Stimulated activated CD8-positive, alpha-beta memory T cell treated with anti-CD3 and anti-CD28 coated beads, Interleukin-4, amount 100 ng/mL, for 4 hours (primary cell): Measurements from ENCODE around the gene MICU1.
A peak's percentile ranks its signal among the peaks of the same experiment; 100 is the strongest.
"Not testable (repeated sequence)": the region's sequence is repeated elsewhere in the genome, so short reads cannot be mapped to it uniquely, and the experiment has no call there.

Experiments
- DNase-seq, 2 donors: peaks; one replicate each; pipeline ENCODE4 v3.0.0-alpha.2; 2020; ENCODE audit warnings: low read depth in 2 of 2, low spot score in 1 of 2

The MICU1 gene

DNA sequence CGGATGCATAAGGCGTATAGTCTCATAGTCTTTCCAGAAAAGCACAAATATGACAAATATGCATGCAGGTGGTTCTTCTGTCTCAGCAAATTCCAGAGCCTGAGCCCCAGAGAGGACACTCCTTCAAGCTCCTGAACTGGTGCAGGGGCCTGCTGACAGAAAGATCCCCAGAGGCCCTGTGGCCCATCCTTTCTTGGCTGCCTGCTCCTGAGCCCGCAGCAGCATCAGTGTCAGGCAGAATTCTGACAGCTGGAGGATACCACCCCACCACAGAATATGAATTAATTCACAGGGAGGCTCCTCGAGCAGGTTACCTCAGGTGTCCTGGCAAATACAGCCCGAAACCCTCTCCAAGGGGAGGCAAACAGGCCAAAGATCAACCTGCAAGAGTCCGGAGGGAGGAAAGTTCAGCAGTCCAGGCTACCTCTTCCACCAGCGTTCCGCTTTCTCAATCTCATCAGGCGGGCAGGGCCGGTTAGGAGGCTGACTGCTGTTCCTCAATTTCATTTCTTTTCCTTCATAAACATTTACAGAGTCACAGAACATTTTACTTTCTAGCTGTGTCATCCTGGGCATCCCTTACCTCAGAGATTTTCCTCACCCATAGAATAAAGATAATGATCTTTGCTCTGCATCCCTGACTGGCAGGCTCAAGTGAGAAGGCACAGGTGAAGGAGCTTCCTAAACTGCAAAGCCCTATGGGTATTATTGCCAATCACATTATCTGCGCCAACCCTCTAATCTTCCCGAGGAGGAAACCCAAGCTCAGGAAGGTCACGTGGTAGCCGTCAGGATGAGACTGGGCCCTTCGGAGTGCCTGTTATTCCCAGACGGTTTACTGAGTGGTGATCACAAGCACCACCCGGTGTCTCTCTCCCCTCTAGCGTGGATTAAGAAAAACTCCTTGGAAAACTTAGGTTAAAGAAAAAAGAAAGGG is 272.6 kb downstream of the MICU1 start:
- DNase-seq = no peak

DNA sequence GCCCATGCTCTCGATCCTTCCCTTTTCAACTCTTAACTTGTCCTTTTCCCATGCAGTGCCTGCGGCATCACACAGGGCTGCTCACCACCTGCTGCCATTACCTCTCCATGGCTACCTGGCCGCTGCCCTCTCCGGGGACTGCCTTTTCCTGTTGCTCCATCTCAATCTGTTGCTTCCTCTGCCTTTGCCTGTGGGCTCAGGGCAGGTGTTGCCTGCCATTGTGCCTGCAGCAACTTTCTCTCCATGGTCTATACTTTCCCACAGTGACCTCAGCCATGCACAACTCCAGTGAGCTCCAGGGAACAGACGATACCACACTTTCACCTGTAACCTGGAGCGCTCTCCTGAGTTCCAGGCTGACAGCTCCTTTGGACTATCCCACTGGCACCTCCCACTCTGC is 274.4 kb downstream of the MICU1 start:
- DNase-seq = no peak

DNA sequence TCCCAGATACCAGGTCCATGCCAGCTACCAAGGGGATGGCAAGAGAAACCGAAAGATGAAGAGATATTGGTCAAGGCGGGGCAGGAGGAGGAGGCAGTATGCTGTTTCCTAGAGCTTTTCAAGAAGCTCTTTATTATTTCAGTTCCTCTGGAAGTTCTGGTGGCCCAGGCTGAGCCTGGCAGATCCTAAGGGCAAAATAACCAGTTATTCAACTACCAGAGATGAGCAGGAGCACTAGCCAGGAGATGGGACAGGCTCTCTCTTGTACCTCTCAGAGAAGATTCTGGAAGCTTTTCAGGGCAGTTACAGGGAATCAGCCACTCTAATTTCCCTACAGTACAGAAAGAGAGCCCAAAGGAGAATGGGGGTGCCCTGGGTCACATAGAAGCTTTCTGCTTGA is 276.4 kb downstream of the MICU1 start:
- no peak for DNase-seq

DNA sequence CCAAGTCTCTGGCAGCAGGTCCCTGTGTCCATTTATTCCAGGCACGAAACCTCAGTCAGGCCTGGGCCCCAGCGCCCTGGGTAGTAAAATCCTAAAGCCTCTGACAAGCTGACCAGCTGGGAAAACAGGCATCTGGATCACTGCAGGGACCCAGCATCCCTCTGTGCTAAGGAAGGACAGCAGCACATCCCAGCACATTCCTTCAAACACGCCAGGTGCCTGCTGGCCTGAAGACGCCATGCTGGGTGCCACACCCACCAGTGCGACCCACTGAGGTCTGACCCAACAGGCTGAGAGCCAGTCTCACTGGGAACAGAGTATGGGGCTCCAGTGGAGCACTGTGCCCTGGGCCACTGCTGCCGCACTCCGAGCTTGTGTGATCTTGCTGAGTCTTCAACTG is 277.6 kb downstream of the MICU1 start:
- DNase-seq = no peak

DNA sequence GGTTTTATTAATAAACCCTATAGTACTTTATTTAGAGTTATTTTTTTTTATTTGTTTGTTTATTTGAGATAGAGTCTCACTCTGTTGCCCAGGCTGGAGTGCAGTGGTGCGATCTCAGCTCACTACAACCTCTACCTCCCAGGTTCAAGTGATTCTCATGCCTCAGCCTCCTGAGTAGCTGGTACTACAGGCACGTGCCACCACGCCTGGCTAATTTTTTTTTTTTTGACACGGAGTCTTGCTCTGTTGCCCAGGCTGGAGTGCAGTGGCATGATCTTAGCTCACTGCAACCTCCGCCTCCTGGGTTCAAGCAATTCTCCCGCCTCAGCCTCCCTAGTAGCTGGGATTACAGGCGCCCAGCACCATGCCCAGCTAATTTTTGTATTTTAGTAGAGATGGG is 279.8 kb downstream of the MICU1 start:
- not testable (repeated sequence) for DNase-seq

DNA sequence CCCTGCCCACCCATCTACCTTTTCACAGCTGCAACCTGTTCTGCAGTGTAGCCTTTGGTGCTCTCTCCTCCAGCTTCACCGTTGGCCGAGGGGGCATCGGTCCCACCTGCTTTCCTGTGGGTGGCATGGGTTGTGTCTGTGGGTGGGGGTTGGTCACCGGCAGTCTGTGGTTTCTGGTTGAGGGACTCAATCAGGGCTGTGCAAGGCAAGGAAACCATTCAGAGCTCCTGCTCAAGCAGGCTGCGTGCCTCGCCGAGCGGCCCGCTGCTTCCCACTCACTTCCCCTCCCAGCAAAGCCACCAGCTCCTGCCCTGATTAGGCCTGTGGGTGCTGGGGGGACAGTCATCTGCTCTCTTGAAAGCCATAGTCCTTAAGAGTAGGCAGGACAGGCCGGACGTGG is 280.9 kb downstream of the MICU1 start:
- DNase-seq = no peak

DNA sequence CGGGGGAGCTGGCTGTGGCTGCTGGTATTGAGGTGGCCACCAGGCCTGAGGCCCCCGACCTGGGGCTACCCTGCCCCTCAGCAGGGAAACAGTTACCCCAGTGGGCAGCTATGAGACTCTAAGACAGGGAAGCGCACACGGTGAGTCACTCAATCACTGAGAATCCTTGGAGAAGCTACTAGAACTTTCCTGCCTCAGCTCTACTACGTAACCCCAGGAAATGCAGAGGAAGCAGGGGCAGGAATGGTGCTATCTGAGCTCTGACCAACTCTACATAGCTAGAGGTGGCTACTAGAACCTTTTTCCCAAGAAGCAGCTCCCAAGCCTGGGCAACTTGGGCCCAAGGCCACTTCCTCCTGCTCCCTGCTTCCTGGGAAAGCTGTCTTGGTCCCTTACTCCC is 283.0 kb downstream of the MICU1 start:
- DNase-seq = no peak

DNA sequence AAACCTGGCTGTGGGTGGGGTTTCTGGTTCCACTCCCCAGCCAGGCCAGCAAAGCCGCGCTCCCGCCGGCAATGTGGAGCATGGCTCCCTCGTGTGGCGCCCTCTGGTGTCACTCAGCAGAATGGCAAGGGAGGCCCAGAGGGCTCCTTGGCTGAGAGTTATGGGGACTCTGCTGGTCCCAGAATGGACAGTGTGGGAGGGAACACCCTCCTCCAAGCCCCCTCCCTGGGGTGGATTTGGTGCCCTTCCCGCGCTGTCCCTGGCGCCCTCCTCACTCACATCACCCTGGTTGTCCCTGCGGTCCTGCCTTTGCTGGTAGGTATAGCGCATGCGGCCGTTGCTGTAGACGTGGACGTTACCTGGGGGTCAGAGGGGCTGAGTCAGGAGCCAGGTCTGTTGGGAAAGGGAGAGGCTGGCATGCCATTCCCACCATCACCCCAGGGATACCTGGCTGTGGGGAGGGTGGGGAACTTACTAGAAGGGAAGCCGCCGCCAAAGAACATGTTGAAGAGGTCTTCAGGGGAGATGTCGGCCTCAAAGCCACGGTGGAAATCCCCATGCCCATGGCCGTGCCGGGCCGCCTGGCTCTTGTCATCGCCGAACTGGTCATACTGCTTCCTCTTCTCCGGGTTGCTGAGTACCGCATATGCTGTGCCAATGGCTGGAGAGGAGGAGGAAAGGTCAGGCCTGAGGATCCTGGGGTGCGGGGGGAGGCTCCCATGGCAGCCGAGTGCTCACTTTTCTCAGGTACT is 285.2 kb downstream of the MICU1 start:
- DNase-seq = no peak

DNA sequence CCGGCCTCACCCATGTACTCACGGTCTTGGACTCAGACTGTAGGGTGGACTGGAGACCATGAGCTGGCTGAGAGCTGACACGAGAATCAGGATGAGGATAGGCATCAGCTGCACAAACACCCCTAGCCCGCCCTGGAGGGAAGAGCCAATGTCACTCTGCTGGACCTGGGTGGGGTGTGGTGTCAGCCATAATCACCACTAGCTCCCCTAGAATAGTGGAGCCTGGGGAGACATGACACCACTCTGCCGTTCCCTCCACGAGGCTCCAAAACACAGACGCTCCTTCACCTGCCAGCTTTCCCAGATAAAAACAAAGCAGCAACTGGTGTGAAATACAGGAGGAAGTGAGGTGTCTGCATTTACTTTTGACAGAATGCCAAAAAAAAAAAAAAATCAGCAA is 287.7 kb downstream of the MICU1 start:
- DNase-seq = no peak

DNA sequence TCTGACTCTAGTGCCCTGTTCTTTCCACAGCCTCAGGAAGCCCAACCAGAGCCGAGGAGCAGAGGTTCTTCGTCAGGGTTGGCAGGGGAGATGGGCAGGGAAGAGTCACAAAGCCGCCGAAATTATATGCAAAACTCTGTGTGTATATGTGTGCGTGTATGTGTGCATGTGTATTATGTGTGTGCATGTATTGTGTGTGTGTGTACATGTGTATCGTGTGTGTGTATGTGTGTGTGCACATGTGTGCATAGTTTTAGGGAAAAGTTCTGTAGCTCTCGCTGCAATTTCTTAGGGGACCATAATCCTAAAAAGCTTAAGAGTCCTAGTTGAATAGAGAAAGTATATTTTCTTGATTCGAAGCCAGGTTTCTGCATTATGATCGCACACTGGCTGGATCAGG is 288.2 kb downstream of the MICU1 start:
- no peak for DNase-seq

DNA sequence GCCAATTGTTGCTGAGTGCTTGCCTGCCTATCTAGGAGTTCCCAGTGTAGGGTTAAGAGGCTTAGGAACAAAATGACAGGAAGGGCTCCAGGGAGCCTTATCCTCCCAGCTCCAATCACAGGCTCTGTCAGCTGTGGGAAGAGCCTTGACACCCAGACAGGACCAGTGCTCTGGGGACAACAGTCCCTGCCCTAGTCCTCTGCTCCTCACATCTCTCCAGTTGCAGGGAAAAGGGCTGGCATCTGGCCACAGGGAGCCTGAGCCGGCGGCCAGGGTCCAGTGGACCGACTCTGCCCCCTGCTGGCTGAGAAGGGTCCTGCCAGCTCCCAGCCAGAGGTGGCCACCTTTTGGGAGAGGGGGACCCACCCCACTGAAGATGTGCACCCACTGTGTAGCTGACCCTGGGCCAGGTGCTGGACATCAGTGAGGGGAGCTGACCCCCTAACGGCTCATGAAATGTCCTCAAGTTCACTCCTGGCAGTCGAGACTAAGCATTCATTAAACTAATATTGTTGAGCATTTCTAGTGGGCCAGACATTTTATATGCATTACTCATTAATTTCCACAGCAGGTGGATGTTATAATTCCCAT is 288.7 kb downstream of the MICU1 start:
- no peak for DNase-seq

DNA sequence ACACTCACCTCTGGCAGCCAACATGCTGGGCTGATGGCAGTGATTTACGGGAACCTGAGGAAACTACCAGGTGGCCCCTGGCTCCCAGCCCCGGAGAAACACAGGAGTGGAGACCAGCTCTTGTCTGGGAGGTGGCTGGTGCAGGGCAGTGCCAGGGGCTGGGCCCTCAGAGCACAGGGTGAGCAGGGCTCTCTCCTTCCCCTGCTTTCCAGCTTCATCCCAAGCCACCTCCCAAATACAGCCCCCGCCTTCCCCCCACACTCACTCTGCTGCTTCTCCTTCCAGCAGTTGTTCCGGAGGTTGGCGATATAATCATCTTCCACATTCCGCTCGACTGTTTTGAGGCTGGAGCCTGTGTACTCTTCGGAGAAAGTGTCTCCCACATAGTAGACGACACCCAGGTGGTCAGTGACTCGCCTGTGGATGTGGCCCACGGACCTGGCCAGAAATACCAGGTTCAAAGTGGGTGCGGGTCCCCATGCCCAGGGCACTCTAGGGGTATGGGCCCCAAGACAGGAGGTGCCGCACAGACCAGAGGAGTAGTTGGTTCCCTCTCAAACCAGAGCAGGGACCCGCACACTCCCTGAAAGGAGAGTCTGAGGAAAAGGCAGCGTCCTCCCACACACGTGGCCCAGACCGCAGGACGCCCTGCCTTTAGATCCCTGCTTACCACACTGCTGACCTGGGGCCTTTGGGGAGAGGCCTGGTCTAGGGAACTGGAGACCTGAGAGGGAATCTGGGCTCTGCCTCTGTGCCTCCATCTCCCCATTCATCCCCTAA is 289.4 kb downstream of the MICU1 start:
- no peak for DNase-seq

DNA sequence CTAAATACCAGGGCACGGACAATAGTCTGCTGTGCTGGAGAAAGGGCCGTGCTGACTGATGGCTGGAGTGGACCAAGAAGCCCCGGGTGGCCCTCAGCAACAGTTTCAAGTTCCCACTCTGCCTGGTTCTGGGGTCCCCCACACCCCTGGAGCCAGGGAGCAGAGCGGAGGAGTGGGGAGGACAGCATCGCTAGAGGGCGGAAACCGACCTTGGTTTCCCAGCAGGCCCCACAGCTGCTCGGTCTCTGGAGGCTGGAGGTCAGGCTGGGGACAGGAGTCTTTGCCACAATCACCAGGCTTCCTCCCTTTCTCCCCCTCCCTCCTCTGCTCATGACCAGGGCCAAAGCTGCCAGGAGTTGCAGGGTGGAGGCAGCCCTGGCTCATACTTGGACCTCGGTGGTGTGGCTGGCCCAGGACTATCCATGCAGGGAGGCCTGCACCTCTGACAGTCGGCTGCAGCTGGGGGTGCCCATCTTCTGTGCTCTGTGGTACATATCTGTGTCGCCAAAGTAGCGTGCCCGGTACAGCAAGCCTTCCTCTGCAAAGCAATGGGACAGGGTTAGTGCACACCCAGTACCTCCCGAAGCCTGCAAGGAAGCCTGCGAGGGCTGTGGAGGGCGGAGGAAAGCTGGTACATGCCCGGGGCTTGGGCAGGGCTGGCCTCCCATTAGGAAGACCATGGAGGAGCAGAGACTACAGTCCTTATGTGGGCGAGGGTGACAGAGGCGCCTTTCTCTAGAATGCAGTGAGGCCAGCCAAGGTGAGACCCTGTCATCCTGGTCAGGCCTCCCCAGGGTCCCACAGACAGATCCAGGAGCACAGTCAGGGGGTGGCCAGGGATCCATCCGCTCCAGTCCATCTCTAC is 290.3 kb downstream of the MICU1 start:
- DNase-seq = no peak

DNA sequence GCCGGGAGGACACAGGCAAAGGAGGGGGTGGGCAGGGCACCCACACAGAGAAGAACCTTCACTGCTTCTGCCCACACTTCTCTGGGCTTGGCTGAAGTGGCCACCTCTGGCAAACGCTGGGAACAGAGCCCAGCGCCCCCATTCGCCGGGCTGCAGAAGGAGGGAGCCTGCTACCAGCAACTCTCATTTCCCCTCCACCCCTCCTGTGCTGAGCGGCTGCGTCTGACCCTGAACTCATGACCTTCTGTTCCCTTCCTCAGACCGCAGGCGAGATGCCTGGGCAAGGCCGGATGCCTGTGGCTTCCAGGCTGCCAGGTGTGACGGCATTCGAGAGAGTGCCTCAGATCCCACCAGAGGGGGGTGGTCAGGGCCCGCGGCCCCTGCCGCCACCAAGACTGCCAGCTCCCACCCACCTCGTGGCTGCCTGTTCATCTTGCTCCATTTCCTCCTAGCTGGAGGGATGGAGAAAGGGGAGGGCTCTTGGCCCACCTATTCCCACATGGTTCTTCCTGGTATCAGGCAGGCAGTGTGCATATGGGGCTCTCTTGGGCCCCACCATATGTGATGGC is 291.0 kb downstream of the MICU1 start:
- peak in 1 of 2 donors; percentile 69 for DNase-seq

DNA sequence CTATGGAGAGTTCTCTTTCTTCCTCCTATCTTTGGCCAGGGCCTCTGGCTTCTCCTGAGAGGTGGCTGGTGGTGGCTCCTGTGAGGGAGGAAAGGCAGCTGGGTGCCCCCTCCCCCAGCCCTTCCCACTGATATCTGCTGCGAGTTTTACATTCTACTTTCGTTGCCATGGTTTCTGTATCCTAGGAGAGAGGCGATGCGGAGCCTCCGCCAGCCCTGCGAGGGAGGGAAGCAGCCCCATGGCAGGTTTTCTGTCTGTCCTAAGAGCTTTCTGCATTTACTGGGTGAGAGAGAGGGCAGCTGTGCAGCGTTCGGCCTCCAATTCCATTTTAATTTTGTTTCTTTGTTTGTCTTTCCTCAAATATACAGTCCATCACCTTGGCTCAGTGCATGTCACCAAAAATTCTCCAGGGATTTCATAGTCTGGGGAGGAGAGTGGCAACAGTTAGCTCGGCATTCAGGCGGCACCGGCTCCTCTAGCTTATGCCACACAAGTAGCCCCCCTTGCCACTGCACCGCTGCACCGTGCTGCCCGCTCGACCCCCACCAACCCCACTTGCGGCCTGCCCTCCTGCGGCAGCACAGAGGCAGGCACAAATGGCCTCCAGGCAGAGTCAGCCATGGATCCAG is 291.6 kb downstream of the MICU1 start:
- no peak for DNase-seq

DNA sequence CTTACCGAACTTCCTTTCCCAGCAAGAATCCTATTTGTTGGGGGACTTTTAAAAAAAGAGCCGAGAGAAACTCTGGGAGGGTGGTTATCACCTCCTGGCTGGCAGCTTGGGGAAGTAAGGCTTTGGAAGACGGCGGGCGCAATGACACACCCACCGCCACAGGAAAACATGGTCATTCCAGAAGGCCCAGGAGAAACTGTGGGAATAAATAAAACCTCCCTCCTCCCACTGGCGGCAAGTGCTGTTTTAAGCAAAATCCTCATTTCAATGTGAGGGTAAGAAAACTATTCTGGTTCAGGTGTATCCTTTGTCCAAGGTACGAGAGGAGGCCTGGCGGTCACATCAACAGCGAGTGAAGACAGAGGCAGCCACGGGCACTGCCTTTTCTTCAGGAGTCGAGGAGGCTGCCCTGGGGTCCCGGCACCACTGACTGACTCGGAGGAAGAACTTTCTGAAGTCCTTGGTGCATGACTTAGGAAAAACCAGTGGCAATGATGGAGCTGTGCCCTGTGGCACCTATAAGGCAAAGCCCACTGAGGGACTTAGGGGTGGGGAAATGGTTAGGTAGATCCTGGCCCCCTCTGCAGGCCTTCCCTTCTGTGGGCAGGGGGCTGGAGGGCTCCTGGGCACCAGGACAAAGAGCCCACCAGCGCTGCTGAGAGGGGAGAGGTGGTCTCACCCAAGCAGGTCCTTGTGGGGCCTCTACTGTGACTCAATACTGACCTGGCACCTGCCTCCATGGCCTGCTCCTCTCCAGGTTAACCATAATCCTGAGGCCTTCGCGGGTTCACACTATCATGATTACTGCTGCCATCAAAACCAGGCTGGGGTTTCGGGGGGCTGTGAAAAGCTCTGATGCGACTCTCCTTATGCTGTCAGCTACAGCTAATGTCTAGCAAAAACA is 292.5 kb downstream of the MICU1 start:
- DNase-seq = no peak

DNA sequence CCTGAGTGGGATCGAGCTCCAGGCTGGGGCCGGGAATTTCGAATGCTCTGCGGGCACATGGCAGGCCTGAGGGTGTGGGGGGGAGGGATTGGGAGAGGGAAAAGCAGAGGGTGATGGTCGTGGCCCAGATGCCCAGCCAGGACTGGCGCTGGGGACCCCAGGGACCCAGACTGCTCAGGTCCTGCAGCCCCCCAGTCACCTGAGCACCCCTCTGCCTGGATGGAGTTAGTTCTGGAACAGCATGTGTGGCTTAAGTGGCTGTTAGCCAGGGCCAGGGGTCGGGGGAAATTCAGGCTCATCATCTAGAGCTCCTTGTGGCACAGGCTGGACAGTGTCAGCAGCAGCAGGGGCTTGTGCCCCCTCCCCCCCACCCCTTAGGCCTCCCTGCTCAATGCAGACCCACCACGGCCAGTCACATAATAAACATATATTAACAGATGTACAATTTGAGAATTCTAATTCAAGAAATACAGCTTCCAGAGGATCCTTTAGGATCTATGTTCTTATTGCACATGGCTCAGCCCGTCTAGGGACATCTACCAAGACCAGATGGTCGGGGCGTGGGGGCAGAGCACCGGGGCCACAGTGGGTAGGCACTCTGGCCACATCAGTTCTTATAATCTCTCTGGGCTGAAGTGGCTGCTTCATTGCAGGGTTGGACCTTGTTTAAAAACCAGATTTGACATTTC is 293.3 kb downstream of the MICU1 start:
- DNase-seq = no peak
